HepG2 (cell line): Measurements from ENCODE around the gene KIF19. TPM values are rescaled to one million over a fixed set of nuclear protein-coding genes. Genes with fewer than 3 reads are reported as not detected.

Experiments
- AKAP8 ChIP-seq: sonication (generic); formaldehyde crosslinking; IDR thresholded peaks from 2 replicates; pipeline ENCODE4 v1.5.1; 2020; ENCODE audit warnings: mild to moderate bottlenecking, missing genetic modification reagents
- ARHGAP35 ChIP-seq: sonication (generic); formaldehyde crosslinking; IDR thresholded peaks from 2 replicates; pipeline ENCODE4 v1.9.0; 2022; ENCODE audit warnings: mild to moderate bottlenecking, inconsistent platforms, moderate library complexity, missing genetic modification reagents, borderline replicate concordance
- BRCA1 ChIP-seq: sonication (generic); formaldehyde crosslinking; IDR thresholded peaks from 2 replicates; pipeline ENCODE4 v1.4.0; 2020; ENCODE audit warnings: missing genetic modification reagents
- CREM ChIP-seq, 2 experiments: sonication (generic) in 1 of 2; formaldehyde crosslinking in 1 of 2; IDR thresholded peaks; 2 replicates each; pipeline versions ENCODE4 v1.4.0 to v1.6.1; 2016 to 2020; ENCODE audit warnings: antibody characterized with exemption in 1 of 2, mild to moderate bottlenecking in 1 of 2, missing genetic modification reagents in 1 of 2
- HMGXB4 ChIP-seq, 2 experiments: sonication (generic) in 1 of 2; formaldehyde crosslinking in 1 of 2; IDR thresholded peaks; 2 replicates each; pipeline versions ENCODE4 v1.4.0 to v1.6.1; 2018 to 2020; ENCODE audit warnings: missing genetic modification reagents in 2 of 2, borderline replicate concordance in 1 of 2, low read depth in 1 of 2, mild to moderate bottlenecking in 1 of 2, missing biosample characterization in 1 of 2
- HNF1B ChIP-seq: sonication (generic); formaldehyde crosslinking; IDR thresholded peaks from 2 replicates; pipeline ENCODE4 v1.5.1; 2020; ENCODE audit warnings: mild to moderate bottlenecking, moderate library complexity, missing genetic modification reagents
- KDM2A ChIP-seq: sonication (generic); formaldehyde crosslinking; IDR thresholded peaks from 2 replicates; pipeline ENCODE4 v1.4.0; 2020; ENCODE audit warnings: low read depth, missing genetic modification reagents, borderline replicate concordance
- NFKB2 ChIP-seq: sonication (generic); formaldehyde crosslinking; IDR thresholded peaks from 2 replicates; pipeline ENCODE4 v1.4.0; 2020; ENCODE audit warnings: missing genetic modification reagents, borderline replicate concordance
- NRL ChIP-seq: sonication (generic); formaldehyde crosslinking; IDR thresholded peaks from 2 replicates; pipeline ENCODE4 v1.5.0; 2020; ENCODE audit warnings: missing genetic modification reagents, mild to moderate bottlenecking, moderate library complexity, borderline replicate concordance
- PCBP1 ChIP-seq: fragments of 200-400 bp; formaldehyde crosslinking; IDR thresholded peaks from 2 replicates; pipeline ENCODE4 v1.6.1; 2017; ENCODE audit warnings: mild to moderate bottlenecking, low read depth, low read length, borderline replicate concordance
- RXRA ChIP-seq: sonication (generic); formaldehyde crosslinking; IDR thresholded peaks from 2 replicates; pipeline ENCODE4 v1.5.1; 2020; ENCODE audit warnings: missing genetic modification reagents
- STAG1 ChIP-seq: sonication (generic); formaldehyde crosslinking; IDR thresholded peaks from 2 replicates; pipeline ENCODE4 v1.4.0; 2020; ENCODE audit warnings: missing genetic modification reagents
- YEATS4 ChIP-seq: sonication (generic); formaldehyde crosslinking; IDR thresholded peaks from 2 replicates; pipeline ENCODE4 v1.4.0; 2020; ENCODE audit warnings: missing genetic modification reagents, borderline replicate concordance
- YY1 ChIP-seq: IDR thresholded peaks from 2 replicates; pipeline ENCODE4 v1.6.1; 2011; ENCODE audit warnings: low read length, low read depth, moderate library complexity, mild to moderate bottlenecking; ENCODE audit not compliant: insufficient read depth, insufficient replicate concordance
- ZBTB20 ChIP-seq: sonication (generic); formaldehyde crosslinking; IDR thresholded peaks from 2 replicates; pipeline ENCODE4 v1.8.1; 2023; ENCODE audit warnings: missing genetic modification reagents, low read depth, mild to moderate bottlenecking, borderline replicate concordance
- ZBTB46 ChIP-seq: sonication (generic); formaldehyde crosslinking; IDR thresholded peaks from 2 replicates; pipeline ENCODE4 v1.4.0; 2020; ENCODE audit warnings: mild to moderate bottlenecking, missing genetic modification reagents, borderline replicate concordance
- ZBTB7B ChIP-seq: sonication (generic); formaldehyde crosslinking; IDR thresholded peaks from 2 replicates; pipeline ENCODE4 v1.4.0; 2020; ENCODE audit warnings: missing genetic modification reagents
- ZNF274 ChIP-seq: sonication (generic); formaldehyde crosslinking; IDR thresholded peaks from 2 replicates; pipeline ENCODE4 v1.5.1; 2020; ENCODE audit warnings: mild to moderate bottlenecking, missing genetic modification reagents
- ZNF296 ChIP-seq: sonication (generic); formaldehyde crosslinking; conservative IDR thresholded peaks from 2 replicates; pipeline ENCODE4 v1.5.0; 2020; ENCODE audit warnings: mild to moderate bottlenecking, missing genetic modification reagents
- ZNF572 ChIP-seq: sonication (generic); formaldehyde crosslinking; IDR thresholded peaks from 2 replicates; pipeline ENCODE4 v1.5.1; 2020; ENCODE audit warnings: mild to moderate bottlenecking, missing genetic modification reagents
- ZNF720 ChIP-seq: sonication (generic); formaldehyde crosslinking; IDR thresholded peaks from 2 replicates; pipeline ENCODE4 v1.4.0; 2020; ENCODE audit warnings: missing genetic modification reagents
- ZNF737 ChIP-seq: sonication (generic); formaldehyde crosslinking; IDR thresholded peaks from 2 replicates; pipeline ENCODE4 v1.5.0; 2020; ENCODE audit warnings: missing genetic modification reagents, mild to moderate bottlenecking, borderline replicate concordance
- ZNF788 ChIP-seq: sonication (generic); formaldehyde crosslinking; IDR thresholded peaks from 2 replicates; pipeline ENCODE4 v1.5.0; 2020; ENCODE audit warnings: mild to moderate bottlenecking, missing genetic modification reagents, borderline replicate concordance
- polyA plus RNA-seq, 8 experiments: library from polyadenylated mRNA; depleted of rRNA in 3 of 8; stranded (reverse) in 7 of 8; unstranded in 1 of 8; fragments of >200 nt; fragmentation: Illumina TruSeq in 4 of 8; extraction: Trizol in 4 of 8; gene quantifications; 2 replicates each; pipeline versions ENCODE4 v1.2.1 to v1.2.3, GENCODE V29; 2011 to 2016; ENCODE audit warnings: low read depth in 4 of 8, missing spikeins in 1 of 8, mixed read lengths in 1 of 8; ENCODE audit not compliant: insufficient read depth in 1 of 8
- total RNA-seq, 5 experiments: library from RNA; depleted of rRNA; stranded (reverse); fragments of >200 nt; fragmentation: Illumina TruSeq; extraction: Trizol; gene quantifications; 2 replicates each; pipeline ENCODE4 v1.2.3, GENCODE V29; 2016; ENCODE audit warnings: low read depth in 1 of 5

Gene KIF19
- total and polyA plus RNA-seq, 2 of the 13 experiments (the other 11 are each of a cell fraction or from before 2014, with no cell fraction given) = not detected

- no peak for TF ChIP-seq ZBTB46
- TF ChIP-seq STAG1 = peak; percentile 62
- peak; percentile 45; the same call in 1 of the 2 replicates for TF ChIP-seq KDM2A (CRISPR knock-in tag)
- TF ChIP-seq ZNF572 (CRISPR knock-in tag) = 0 out of 2 replicates have a peak, but pooled peaks have one; percentile 40
- TF ChIP-seq PCBP1 = no peak
- TF ChIP-seq ZNF296 (CRISPR knock-in tag) = 0 out of 2 replicates have a peak, but pooled peaks have one; percentile 40
- TF ChIP-seq YEATS4 = no peak
- TF ChIP-seq NRL (CRISPR knock-in tag) = no peak
- 0 out of 2 replicates have a peak, but pooled peaks have one; percentile 41 for TF ChIP-seq ZNF274 (CRISPR knock-in tag)
- peak; percentile 67; the same call in 1 of the 2 replicates for TF ChIP-seq NFKB2 (CRISPR knock-in tag)
- peak; percentile 62; the same call in 1 of the 2 replicates for TF ChIP-seq ZNF737
- TF ChIP-seq ZBTB20 (CRISPR knock-in tag) = peak; percentile 47; the same call in 1 of the 2 replicates
- no peak for TF ChIP-seq BRCA1 (CRISPR knock-in tag)
- TF ChIP-seq YY1 = peak; percentile 16
- TF ChIP-seq HMGXB4 (CRISPR knock-in tag; IDR thresholded peaks at IDR 0.05; ENCODE audit: borderline replicate concordance in 1 of 2, low read depth in 1 of 2) = 0 out of 4 replicates have a peak, but pooled peaks of 1 of the 2 experiments have one; percentile 30
- no peak for TF ChIP-seq CREM (IDR thresholded peaks at IDR 0.05)
- TF ChIP-seq CREM (CRISPR knock-in tag; IDR thresholded peaks at IDR 0.05) = no peak
- peak; percentile 25; the same call in 1 of the 2 replicates for TF ChIP-seq RXRA (CRISPR knock-in tag)
- TF ChIP-seq HNF1B = peak; percentile 36; the same call in 1 of the 2 replicates
- 0 out of 2 replicates have a peak, but pooled peaks have one; percentile 23 for TF ChIP-seq ARHGAP35 (CRISPR knock-in tag)
- no peak for TF ChIP-seq AKAP8 (CRISPR knock-in tag)
- TF ChIP-seq ZBTB7B (CRISPR knock-in tag) = 0 out of 2 replicates have a peak, but pooled peaks have one; percentile 23
- TF ChIP-seq ZNF788 (CRISPR knock-in tag) = 0 out of 2 replicates have a peak, but pooled peaks have one; percentile 26
- TF ChIP-seq ZNF720 = no peak
Measured at GRCh38 chr17:74361230-74362068, 35.4 kb downstream of the KIF19 start, which contains the start of gene BTBD17 (continued).
